ENCODE results near the gene CYP26A1.

Gene CYP26A1

GRCh38 chr10:93068411-93069244, 5.1 kb upstream of the CYP26A1 start:
- DNase-seq (ENCODE audit: low read depth): peak; percentile 49
- no peak overlapping the region for H3K4me3 ChIP-seq (ENCODE audit: control insufficient read depth, low read depth, low read length)
- no peak for TF ChIP-seq CTCF (conservative IDR thresholded peaks at IDR 0.05; ENCODE audit: control insufficient read depth, insufficient read depth, low read depth, low read length)

GRCh38 chr10:93069245-93069561, 4.5 kb upstream of the CYP26A1 start:
- no peak for DNase-seq (ENCODE audit: low read depth)
- H3K4me3 ChIP-seq (ENCODE audit: control insufficient read depth, low read depth, low read length): no peak overlapping the region
- TF ChIP-seq CTCF (conservative IDR thresholded peaks at IDR 0.05; ENCODE audit: control insufficient read depth, insufficient read depth, low read depth, low read length): no peak

GRCh38 chr10:93070378-93071176, 3.1 kb upstream of the CYP26A1 start:
- TF ChIP-seq CTCF (conservative IDR thresholded peaks at IDR 0.05; ENCODE audit: control insufficient read depth, insufficient read depth, low read depth, low read length): no peak

GRCh38 chr10:93071177-93071472, 2.6 kb upstream of the CYP26A1 start:
- H3K4me3 ChIP-seq (ENCODE audit: control insufficient read depth, low read depth, low read length): no peak overlapping the region
- no peak for TF ChIP-seq CTCF (conservative IDR thresholded peaks at IDR 0.05; ENCODE audit: control insufficient read depth, insufficient read depth, low read depth, low read length)
- no peak for DNase-seq (ENCODE audit: low read depth)

More at GRCh38 chr10:93070378-93071176, 3.1 kb upstream of the CYP26A1 start:
- DNase-seq (ENCODE audit: low read depth): no peak
- no peak overlapping the region for H3K4me3 ChIP-seq (ENCODE audit: control insufficient read depth, low read depth, low read length)

- TF ChIP-seq CTCF (conservative IDR thresholded peaks at IDR 0.05; ENCODE audit: control insufficient read depth, insufficient read depth, low read depth, low read length): no peak
- H3K4me3 ChIP-seq (ENCODE audit: control insufficient read depth, low read depth, low read length): no peak overlapping the region
- no peak for DNase-seq (ENCODE audit: low read depth)
Measured at GRCh38 chr10:93071674-93072224, 1.9 kb upstream of the CYP26A1 start.

GRCh38 chr10:93072225-93072712, 1.4 kb upstream of the CYP26A1 start:
- no peak overlapping the region for H3K4me3 ChIP-seq (ENCODE audit: control insufficient read depth, low read depth, low read length)
- no peak for TF ChIP-seq CTCF (conservative IDR thresholded peaks at IDR 0.05; ENCODE audit: control insufficient read depth, insufficient read depth, low read depth, low read length)
- no peak for DNase-seq (ENCODE audit: low read depth)

Data from fibroblast of mammary gland (primary cell).